Peyer's patch (tissue), 4 donors: ENCODE results near the gene ADAM12.

Experiments used
- POLR2A ChIP-seq, 2 donors: fragments of 450-650 bp; IDR thresholded peaks; one replicate each; pipeline ENCODE4 v1.5.1; 2017; ENCODE audit warnings: antibody characterized with exemption in 2 of 2, mild to moderate bottlenecking in 2 of 2, moderate library complexity in 2 of 2
- TF ChIP-seq, protein P1 (sequence below), 6 experiments: fragments of 450-650 bp in 4 of 6; fragments of 200-600 bp in 2 of 6; sonication (generic) in 1 of 6; IDR thresholded peaks; one replicate each; pipeline ENCODE4 v1.5.1; 2017 to 2019; ENCODE audit warnings: antibody characterized with exemption in 6 of 6, mild to moderate bottlenecking in 3 of 6, moderate library complexity in 1 of 6

GRCh38 chr10:126011995-126012394 is 376.3 kb downstream of the ADAM12 start:
- TF ChIP-seq, protein P1, sequence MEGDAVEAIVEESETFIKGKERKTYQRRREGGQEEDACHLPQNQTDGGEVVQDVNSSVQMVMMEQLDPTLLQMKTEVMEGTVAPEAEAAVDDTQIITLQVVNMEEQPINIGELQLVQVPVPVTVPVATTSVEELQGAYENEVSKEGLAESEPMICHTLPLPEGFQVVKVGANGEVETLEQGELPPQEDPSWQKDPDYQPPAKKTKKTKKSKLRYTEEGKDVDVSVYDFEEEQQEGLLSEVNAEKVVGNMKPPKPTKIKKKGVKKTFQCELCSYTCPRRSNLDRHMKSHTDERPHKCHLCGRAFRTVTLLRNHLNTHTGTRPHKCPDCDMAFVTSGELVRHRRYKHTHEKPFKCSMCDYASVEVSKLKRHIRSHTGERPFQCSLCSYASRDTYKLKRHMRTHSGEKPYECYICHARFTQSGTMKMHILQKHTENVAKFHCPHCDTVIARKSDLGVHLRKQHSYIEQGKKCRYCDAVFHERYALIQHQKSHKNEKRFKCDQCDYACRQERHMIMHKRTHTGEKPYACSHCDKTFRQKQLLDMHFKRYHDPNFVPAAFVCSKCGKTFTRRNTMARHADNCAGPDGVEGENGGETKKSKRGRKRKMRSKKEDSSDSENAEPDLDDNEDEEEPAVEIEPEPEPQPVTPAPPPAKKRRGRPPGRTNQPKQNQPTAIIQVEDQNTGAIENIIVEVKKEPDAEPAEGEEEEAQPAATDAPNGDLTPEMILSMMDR (IDR thresholded peaks at IDR 0.05), result no peak
- TF ChIP-seq POLR2A (IDR thresholded peaks at IDR 0.05), result no peak
